ENCODE data around the gene GRIN3A.

- peak; percentile 85 for TF ChIP-seq CTCF (IDR thresholded peaks at IDR 0.05)
- no peak for TF ChIP-seq EZH2 (IDR thresholded peaks at IDR 0.05)
- TF ChIP-seq EZH2phosphoT487 (IDR thresholded peaks at IDR 0.05): no peak
These were observed 27.0 kb downstream of the GRIN3A start for GRCh38 chr9:101711330-101711941.
